ENCODE results near the gene SIM2.

SIM2 gene

GRCh38 chr21:36790616-36791015 lies 91.7 kb downstream of the SIM2 start:
- no peak for DNase-seq (ENCODE audit: low read depth, low spot score)
- no peak overlapping the region for H3K27ac ChIP-seq

DNA sequence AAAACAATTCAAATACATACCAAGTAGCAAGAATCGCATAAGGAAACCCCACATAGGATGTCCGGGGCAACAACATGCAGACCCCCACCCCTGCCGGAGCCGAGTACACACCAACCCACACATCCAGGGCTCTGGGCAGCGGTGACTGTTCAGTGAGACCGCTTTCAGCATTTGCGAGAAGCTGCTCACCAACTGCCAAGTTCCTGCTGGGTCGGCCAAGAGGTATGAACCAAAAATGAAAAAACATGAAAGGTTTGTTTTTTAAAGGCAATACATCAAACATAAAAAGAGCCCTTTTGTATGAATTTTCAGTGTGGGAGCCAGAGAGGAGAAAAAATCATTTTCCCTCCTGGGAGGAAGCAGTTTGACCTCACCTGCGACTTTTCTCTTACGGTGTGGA lies 92.3 kb downstream of the SIM2 start:
- no peak overlapping the region for H3K27ac ChIP-seq
- no peak for DNase-seq (ENCODE audit: low read depth, low spot score)

GRCh38 chr21:36791695-36792470 lies 93.0 kb downstream of the SIM2 start:
- DNase-seq (ENCODE audit: low read depth, low spot score): no peak
- peak overlapping the region; percentile 43 for H3K27ac ChIP-seq

- DNase-seq (ENCODE audit: low read depth, low spot score): peak; percentile 92
- H3K27ac ChIP-seq: peak overlapping the region; percentile 43
Measured at GRCh38 chr21:36792505-36792967, 93.6 kb downstream of the SIM2 start.

DNA sequence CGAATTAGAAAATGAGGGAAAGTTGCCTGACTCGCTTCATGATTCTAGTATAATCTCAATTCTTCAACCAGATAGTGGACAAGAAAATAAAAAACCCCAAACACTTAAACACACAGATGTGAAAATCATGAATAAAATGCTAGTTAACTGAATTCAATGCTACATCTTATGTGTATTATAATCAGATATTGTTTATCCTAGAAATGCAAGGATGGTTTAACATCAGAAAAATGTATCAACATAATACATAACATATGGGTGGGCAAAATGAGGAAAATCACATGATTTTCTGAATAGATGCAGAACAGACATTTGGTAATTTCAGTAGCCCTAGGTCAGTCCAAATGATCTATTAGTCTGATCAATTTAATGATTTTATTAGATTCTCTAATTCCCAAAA lies 97.2 kb downstream of the SIM2 start:
- no peak overlapping the region for H3K27ac ChIP-seq
- DNase-seq (ENCODE audit: low read depth, low spot score): no peak

- DNase-seq (ENCODE audit: low read depth, low spot score): no peak
- H3K27ac ChIP-seq: no peak overlapping the region
Measured at GRCh38 chr21:36798491-36798890, 99.6 kb downstream of the SIM2 start.
